HepG2 (cell line): ENCODE results near the gene BARX2. TPM values are rescaled to one million over a fixed set of nuclear protein-coding genes. Genes with fewer than 3 reads are reported as not detected.

Experiments used
- AKAP8 ChIP-seq: sonication (generic); formaldehyde crosslinking; IDR thresholded peaks from 2 replicates; pipeline ENCODE4 v1.5.1; 2020; ENCODE audit warnings: mild to moderate bottlenecking, missing genetic modification reagents
- BCL6 ChIP-seq: IDR thresholded peaks from 2 replicates; pipeline ENCODE4 v1.6.1; 2016; ENCODE audit warnings: missing genetic modification reagents, missing compliant biosample characterization
- BRCA1 ChIP-seq: sonication (generic); formaldehyde crosslinking; IDR thresholded peaks from 2 replicates; pipeline ENCODE4 v1.4.0; 2020; ENCODE audit warnings: missing genetic modification reagents
- ESRRA ChIP-seq: sonication (generic); formaldehyde crosslinking; IDR thresholded peaks from 2 replicates; pipeline ENCODE4 v1.5.1; 2020; ENCODE audit warnings: mild to moderate bottlenecking, low read depth, missing genetic modification reagents
- EZH2 ChIP-seq: conservative IDR thresholded peaks from 2 replicates; pipeline ENCODE4 v1.6.1; 2012; ENCODE audit warnings: mild to moderate bottlenecking, low read depth, low read length, moderate library complexity
- FOXA3 ChIP-seq: IDR thresholded peaks from 2 replicates; pipeline ENCODE4 v1.6.1; 2016; ENCODE audit warnings: missing genetic modification reagents, missing compliant biosample characterization
- FOXP1 ChIP-seq, 2 experiments: fragments of 450-650 bp in 1 of 2; IDR thresholded peaks; 2 replicates each; pipeline ENCODE4 v1.6.1; 2017 to 2018; ENCODE audit warnings: antibody characterized with exemption in 1 of 2
- GPN1 ChIP-seq: sonication (generic); formaldehyde crosslinking; IDR thresholded peaks from 2 replicates; pipeline ENCODE4 v1.5.1; 2020; ENCODE audit warnings: missing genetic modification reagents, borderline replicate concordance
- NFIC ChIP-seq: IDR thresholded peaks from 2 replicates; pipeline ENCODE4 v1.6.1; 2012; ENCODE audit warnings: mild to moderate bottlenecking, low read length, inconsistent platforms
- SALL1 ChIP-seq: sonication (generic); formaldehyde crosslinking; IDR thresholded peaks from 2 replicates; pipeline ENCODE4 v1.8.0; 2022; ENCODE audit warnings: mild to moderate bottlenecking, missing genetic modification reagents
- SOX5 ChIP-seq: IDR thresholded peaks from 2 replicates; pipeline ENCODE4 v1.6.1; 2016; ENCODE audit warnings: borderline replicate concordance
- TBL1XR1 ChIP-seq: fragments of 150-350 bp; IDR thresholded peaks from 2 replicates; pipeline ENCODE4 v1.6.1; 2014; ENCODE audit warnings: borderline replicate concordance, low read length; ENCODE audit not compliant: partially characterized antibody
- TP53 ChIP-seq: sonication (generic); formaldehyde crosslinking; conservative IDR thresholded peaks from 2 replicates; pipeline ENCODE4 v1.4.0; 2020; ENCODE audit warnings: missing genetic modification reagents
- ZBTB21 ChIP-seq: sonication (generic); formaldehyde crosslinking; IDR thresholded peaks from 2 replicates; pipeline ENCODE4 v1.4.0; 2020; ENCODE audit warnings: missing genetic modification reagents
- ZMYM2 ChIP-seq: sonication (generic); formaldehyde crosslinking; IDR thresholded peaks from 2 replicates; pipeline ENCODE4 v1.8.0; 2022; ENCODE audit warnings: mild to moderate bottlenecking, missing genetic modification reagents
- ZNF281 ChIP-seq: sonication (generic); formaldehyde crosslinking; IDR thresholded peaks from 2 replicates; pipeline ENCODE4 v1.4.0; 2020; ENCODE audit warnings: missing genetic modification reagents, borderline replicate concordance
- ZNF331 ChIP-seq: sonication (generic); formaldehyde crosslinking; IDR thresholded peaks from 2 replicates; pipeline ENCODE4 v1.4.0; 2020; ENCODE audit warnings: missing genetic modification reagents
- ZNF563 ChIP-seq: sonication (generic); formaldehyde crosslinking; IDR thresholded peaks from 2 replicates; pipeline ENCODE4 v1.8.0; 2022; ENCODE audit warnings: mild to moderate bottlenecking, moderate library complexity, missing genetic modification reagents
- ZNF598 ChIP-seq: sonication (generic); formaldehyde crosslinking; IDR thresholded peaks from 2 replicates; pipeline ENCODE4 v1.5.1; 2020; ENCODE audit warnings: mild to moderate bottlenecking, missing genetic modification reagents, borderline replicate concordance
- ZSCAN9 ChIP-seq: IDR thresholded peaks from 2 replicates; pipeline ENCODE4 v1.6.1; 2016; ENCODE audit warnings: borderline replicate concordance
- polyA plus RNA-seq, 8 experiments: library from polyadenylated mRNA; depleted of rRNA in 3 of 8; stranded (reverse) in 7 of 8; unstranded in 1 of 8; fragments of >200 nt; fragmentation: Illumina TruSeq in 4 of 8; extraction: Trizol in 4 of 8; gene quantifications; 2 replicates each; pipeline versions ENCODE4 v1.2.1 to v1.2.3, GENCODE V29; 2011 to 2016; ENCODE audit warnings: low read depth in 4 of 8, missing spikeins in 1 of 8, mixed read lengths in 1 of 8; ENCODE audit not compliant: insufficient read depth in 1 of 8
- total RNA-seq, 5 experiments: library from RNA; depleted of rRNA; stranded (reverse); fragments of >200 nt; fragmentation: Illumina TruSeq; extraction: Trizol; gene quantifications; 2 replicates each; pipeline ENCODE4 v1.2.3, GENCODE V29; 2016; ENCODE audit warnings: low read depth in 1 of 5
- TF ChIP-seq, protein P1 (sequence below): sonication (generic); formaldehyde crosslinking; IDR thresholded peaks from 2 replicates; pipeline ENCODE4 v1.9.0; 2021; ENCODE audit warnings: mild to moderate bottlenecking, missing genetic modification reagents
- TF ChIP-seq, protein P2 (sequence below): sonication (generic); formaldehyde crosslinking; IDR thresholded peaks from 2 replicates; pipeline ENCODE4 v1.5.0; 2020; ENCODE audit warnings: mild to moderate bottlenecking, low read depth, missing genetic modification reagents, borderline replicate concordance

BARX2 gene
- total and polyA plus RNA-seq, 2 of the 13 experiments (the other 11 are each of a cell fraction or from before 2014, with no cell fraction given): not detected

DNA sequence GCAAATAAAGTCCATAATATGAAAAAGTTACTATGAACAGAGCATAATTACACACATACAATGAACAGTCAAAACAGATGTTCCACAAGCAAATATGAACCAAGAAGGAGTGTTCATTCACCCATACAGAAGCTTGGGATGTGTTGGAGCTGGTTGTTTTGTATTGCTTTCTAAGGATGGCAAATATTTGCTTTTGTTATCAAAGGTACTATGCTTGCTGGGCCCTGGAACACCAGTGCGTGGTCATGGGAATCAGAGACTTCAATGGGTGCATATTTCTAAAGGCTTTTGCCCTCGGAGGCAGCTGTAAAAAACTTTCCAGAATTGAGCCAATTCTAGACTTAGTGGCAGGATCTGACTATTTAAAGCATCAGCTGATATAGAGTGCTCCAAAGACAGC lies 85.1 kb downstream of the BARX2 start (continued):
- TF ChIP-seq SOX5 (peak; percentile 10; the same call in 1 of the 2 replicates), FOXP1 (IDR thresholded peaks at IDR 0.05) (no peak), FOXP1 (CRISPR knock-in tag; IDR thresholded peaks at IDR 0.05) (peak; percentile 46; the same call in 1 of the 2 replicates), ZSCAN9 (CRISPR knock-in tag) (no peak), ZNF281 (CRISPR knock-in tag) (0 out of 2 replicates have a peak, but pooled peaks have one; percentile 14), SALL1 (CRISPR knock-in tag) (no peak), GPN1 (CRISPR knock-in tag) (no peak), ZNF563 (CRISPR knock-in tag) (no peak), ZMYM2 (CRISPR knock-in tag) (no peak), ZNF598 (no peak), BRCA1 (no peak), ZNF331 (CRISPR knock-in tag) (peak; percentile 18; the same call in 1 of the 2 replicates), NFIC (peak; percentile 32; the same call in 1 of the 2 replicates), BCL6 (CRISPR knock-in tag) (peak; percentile 100), ESRRA (CRISPR knock-in tag) (no peak), AKAP8 (CRISPR knock-in tag) (no peak), EZH2 (no peak), FOXA3 (CRISPR knock-in tag) (peak; percentile 88), ZBTB21 (CRISPR knock-in tag) (no peak), TP53 (CRISPR knock-in tag) (no peak), TBL1XR1 (peak; percentile 81)
- TF ChIP-seq, protein P1, sequence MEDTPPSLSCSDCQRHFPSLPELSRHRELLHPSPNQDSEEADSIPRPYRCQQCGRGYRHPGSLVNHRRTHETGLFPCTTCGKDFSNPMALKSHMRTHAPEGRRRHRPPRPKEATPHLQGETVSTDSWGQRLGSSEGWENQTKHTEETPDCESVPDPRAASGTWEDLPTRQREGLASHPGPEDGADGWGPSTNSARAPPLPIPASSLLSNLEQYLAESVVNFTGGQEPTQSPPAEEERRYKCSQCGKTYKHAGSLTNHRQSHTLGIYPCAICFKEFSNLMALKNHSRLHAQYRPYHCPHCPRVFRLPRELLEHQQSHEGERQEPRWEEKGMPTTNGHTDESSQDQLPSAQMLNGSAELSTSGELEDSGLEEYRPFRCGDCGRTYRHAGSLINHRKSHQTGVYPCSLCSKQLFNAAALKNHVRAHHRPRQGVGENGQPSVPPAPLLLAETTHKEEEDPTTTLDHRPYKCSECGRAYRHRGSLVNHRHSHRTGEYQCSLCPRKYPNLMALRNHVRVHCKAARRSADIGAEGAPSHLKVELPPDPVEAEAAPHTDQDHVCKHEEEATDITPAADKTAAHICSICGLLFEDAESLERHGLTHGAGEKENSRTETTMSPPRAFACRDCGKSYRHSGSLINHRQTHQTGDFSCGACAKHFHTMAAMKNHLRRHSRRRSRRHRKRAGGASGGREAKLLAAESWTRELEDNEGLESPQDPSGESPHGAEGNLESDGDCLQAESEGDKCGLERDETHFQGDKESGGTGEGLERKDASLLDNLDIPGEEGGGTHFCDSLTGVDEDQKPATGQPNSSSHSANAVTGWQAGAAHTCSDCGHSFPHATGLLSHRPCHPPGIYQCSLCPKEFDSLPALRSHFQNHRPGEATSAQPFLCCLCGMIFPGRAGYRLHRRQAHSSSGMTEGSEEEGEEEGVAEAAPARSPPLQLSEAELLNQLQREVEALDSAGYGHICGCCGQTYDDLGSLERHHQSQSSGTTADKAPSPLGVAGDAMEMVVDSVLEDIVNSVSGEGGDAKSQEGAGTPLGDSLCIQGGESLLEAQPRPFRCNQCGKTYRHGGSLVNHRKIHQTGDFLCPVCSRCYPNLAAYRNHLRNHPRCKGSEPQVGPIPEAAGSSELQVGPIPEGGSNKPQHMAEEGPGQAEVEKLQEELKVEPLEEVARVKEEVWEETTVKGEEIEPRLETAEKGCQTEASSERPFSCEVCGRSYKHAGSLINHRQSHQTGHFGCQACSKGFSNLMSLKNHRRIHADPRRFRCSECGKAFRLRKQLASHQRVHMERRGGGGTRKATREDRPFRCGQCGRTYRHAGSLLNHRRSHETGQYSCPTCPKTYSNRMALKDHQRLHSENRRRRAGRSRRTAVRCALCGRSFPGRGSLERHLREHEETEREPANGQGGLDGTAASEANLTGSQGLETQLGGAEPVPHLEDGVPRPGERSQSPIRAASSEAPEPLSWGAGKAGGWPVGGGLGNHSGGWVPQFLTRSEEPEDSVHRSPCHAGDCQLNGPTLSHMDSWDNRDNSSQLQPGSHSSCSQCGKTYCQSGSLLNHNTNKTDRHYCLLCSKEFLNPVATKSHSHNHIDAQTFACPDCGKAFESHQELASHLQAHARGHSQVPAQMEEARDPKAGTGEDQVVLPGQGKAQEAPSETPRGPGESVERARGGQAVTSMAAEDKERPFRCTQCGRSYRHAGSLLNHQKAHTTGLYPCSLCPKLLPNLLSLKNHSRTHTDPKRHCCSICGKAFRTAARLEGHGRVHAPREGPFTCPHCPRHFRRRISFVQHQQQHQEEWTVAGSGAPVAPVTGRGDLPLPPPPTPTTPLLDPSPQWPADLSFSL: no peak
- TF ChIP-seq, protein P2, sequence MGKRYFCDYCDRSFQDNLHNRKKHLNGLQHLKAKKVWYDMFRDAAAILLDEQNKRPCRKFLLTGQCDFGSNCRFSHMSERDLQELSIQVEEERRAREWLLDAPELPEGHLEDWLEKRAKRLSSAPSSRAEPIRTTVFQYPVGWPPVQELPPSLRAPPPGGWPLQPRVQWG (CRISPR knock-in tag): no peak
